Measurements from ENCODE around the gene DCTN2.
"Not testable (repeated sequence)": the region's sequence is repeated elsewhere in the genome, so short reads cannot be mapped to it uniquely, and the experiment has no call there.

The DCTN2 gene

GRCh38 chr12:57517718-57518117 lies 29.3 kb downstream of the DCTN2 start:
- DNase-seq: not testable (repeated sequence)

GRCh38 chr12:57517187-57517586 lies 29.8 kb downstream of the DCTN2 start:
- DNase-seq: peak in 1 of 58 donors; percentile 28

GRCh38 chr12:57516617-57517153 lies 30.3 kb downstream of the DCTN2 start:
- no peak for DNase-seq

- no peak for DNase-seq
Observed at GRCh38 chr12:57515934-57516541, 31.0 kb downstream of the DCTN2 start.

GRCh38 chr12:57515408-57515933 lies 31.5 kb downstream of the DCTN2 start:
- DNase-seq: no peak

- no peak for DNase-seq
Observed at GRCh38 chr12:57514720-57515407, 32.1 kb downstream of the DCTN2 start.

- not testable (repeated sequence) for DNase-seq
Observed at GRCh38 chr12:57514246-57514645, 32.7 kb downstream of the DCTN2 start.

GRCh38 chr12:57513677-57514076 lies 33.3 kb downstream of the DCTN2 start:
- not testable (repeated sequence) for DNase-seq

- no peak for DNase-seq
Observed at GRCh38 chr12:57513266-57513665, 33.7 kb downstream of the DCTN2 start.

- DNase-seq: no peak
Observed at GRCh38 chr12:57512665-57513064, 34.3 kb downstream of the DCTN2 start.

GRCh38 chr12:57511588-57512325 lies 35.2 kb downstream of the DCTN2 start:
- DNase-seq: no peak

- no peak for DNase-seq
Observed at GRCh38 chr12:57511161-57511560, 35.8 kb downstream of the DCTN2 start.

GRCh38 chr12:57507796-57508195 lies 39.2 kb downstream of the DCTN2 start:
- DNase-seq: not testable (repeated sequence)

GRCh38 chr12:57506541-57506940 lies 40.5 kb downstream of the DCTN2 start:
- not testable (repeated sequence) for DNase-seq

GRCh38 chr12:57502311-57502969 lies 44.6 kb downstream of the DCTN2 start:
- not testable (repeated sequence) for DNase-seq

- no peak for DNase-seq
Observed at GRCh38 chr12:57500213-57500612, 46.8 kb downstream of the DCTN2 start.

GRCh38 chr12:57498571-57498970 lies 48.4 kb downstream of the DCTN2 start:
- DNase-seq: no peak

- no peak for DNase-seq
Observed at GRCh38 chr12:57498132-57498502, 48.9 kb downstream of the DCTN2 start.

- DNase-seq: no peak
Observed at GRCh38 chr12:57497223-57498131, 49.5 kb downstream of the DCTN2 start.

GRCh38 chr12:57496822-57497221 lies 50.2 kb downstream of the DCTN2 start:
- no peak for DNase-seq
